ENCODE data around the gene ACTR2.
A peak's percentile ranks its signal among the peaks of the same experiment; 100 is the strongest.
"Not testable (repeated sequence)": the region's sequence is repeated elsewhere in the genome, so short reads cannot be mapped to it uniquely, and the experiment has no call there.

Gene ACTR2

DNA sequence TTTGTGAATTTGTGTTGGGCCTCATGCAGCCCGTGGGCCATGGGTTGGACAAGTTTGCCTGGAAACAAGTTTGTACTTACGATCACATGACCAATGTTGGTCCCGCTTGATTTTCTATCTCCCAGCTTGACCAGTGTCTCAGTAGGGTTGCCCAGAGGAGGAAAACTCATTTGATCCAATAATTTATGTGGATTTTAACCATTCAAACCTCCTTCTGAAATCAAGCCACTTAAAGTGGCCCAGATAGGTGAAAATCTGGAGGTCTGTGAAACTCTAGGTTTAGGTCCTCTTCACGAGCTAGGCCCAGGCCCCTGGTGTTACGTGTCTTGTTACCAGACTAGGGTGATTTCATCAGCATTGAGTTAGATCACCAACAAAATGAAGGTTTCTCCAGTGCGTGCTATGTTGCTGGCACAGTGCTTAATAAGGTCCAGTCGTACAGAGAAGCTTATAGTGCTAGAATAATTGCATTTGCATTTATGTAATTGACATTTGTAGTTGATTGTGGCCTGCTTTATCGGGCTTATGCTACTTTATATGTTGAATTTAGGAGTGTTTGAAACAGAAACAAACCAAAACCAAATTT is 4.4 kb downstream of the ACTR2 start:
- peak; percentile 14 for DNase-seq

DNA sequence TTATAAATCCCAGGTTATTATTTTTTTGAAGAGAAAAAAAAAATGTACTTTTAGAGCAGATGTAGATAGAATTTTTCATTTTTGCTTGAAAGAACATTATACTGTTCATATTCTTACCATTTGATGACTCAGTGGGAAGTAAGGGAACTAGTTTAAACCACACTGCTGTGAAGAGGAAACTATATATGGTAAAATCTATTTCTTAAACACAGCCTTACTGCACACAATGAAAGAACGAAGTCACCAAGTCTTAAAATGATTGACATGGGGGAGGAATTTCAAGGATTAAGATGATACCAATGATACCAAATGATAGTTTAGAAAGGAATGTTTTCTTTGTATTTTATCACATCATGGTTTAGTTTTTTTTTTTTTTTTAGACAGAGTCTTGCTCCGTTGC is 5.0 kb downstream of the ACTR2 start:
- peak; percentile 17 for DNase-seq

DNA sequence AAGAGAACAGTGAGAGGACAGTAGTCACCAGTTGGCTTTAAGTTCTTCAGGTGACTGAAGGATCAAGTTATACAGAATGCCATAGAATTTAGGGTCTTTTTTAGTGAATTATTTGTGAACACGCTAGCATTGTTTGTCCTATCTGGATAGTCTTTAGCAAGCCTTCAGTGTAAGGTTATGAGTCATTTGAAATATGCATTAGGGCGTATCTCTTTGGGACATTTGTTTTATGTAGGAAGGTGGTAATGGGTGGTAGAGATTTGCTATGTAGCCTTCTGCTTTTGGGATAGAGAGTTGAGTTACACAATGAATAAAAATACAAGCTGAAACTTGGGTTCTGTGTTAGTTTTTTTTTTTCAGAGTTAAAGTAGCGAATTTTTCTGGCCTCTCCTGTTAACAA is 13.0 kb downstream of the ACTR2 start:
- DNase-seq: no peak

DNA sequence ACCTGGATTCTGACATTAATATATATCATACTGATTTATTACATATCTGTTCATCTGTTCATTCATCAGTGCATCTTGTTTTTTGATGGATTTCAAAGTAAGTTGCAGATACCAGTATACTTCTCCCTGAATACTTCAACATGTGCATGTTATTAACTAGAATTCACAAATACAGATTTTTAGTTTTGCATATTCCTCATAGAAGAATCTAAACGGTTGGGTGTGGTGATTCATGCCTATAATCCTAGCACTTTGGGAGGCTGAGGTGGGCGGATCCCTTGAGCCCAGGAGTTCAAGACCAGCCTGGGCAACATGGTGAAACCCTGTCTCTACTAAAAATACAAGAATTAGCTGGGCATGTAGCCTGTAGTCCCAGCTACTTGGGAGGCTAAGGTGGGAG is 16.8 kb downstream of the ACTR2 start:
- DNase-seq: not testable (repeated sequence)

GRCh38 chr2:65252640-65253039 is 25.0 kb downstream of the ACTR2 start:
- no peak for DNase-seq

DNA sequence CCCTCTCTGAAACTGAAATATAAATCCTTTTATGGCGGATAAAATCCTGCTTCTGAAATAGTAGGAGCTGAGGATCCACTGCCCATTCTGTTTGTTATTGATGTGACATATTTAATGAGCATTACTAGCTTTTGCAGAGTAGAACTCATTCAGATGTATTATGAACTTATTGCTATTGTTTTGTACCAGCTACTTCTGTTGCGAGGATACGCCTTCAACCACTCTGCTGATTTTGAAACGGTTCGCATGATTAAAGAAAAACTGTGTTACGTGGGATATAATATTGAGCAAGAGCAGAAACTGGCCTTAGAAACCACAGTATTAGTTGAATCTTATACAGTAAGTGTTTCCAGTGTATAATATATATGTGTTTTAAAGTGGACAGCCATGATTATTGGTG is 27.7 kb downstream of the ACTR2 start:
- no peak for DNase-seq

GRCh38 chr2:65256054-65256453 is 28.4 kb downstream of the ACTR2 start:
- no peak for DNase-seq

- DNase-seq: not testable (repeated sequence)
These were observed 30.2 kb downstream of the ACTR2 start for GRCh38 chr2:65257866-65258265.

- DNase-seq: no peak
These were observed 34.0 kb downstream of the ACTR2 start for GRCh38 chr2:65261676-65262075.

DNA sequence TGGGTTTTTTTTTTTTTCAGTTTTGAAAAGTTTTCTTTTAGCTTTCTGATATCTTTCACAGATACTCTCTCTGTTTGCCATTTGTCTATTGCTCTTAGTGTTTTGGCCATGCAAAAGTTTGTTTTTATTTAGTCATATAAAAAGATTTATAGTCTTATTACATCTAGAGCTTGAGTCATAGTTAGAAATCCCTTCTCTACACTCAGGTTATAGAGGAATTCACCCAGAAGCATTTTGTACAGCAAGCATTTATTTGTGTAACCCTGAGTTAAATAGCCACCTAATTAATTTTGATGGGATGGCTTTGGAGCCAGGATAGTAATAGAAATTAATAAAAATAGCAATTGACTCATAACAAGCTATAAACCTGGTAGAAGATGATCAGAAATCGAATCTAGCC is 35.6 kb downstream of the ACTR2 start:
- no peak for DNase-seq

GRCh38 chr2:65263986-65264385 is 36.4 kb downstream of the ACTR2 start:
- DNase-seq: no peak

- DNase-seq: peak; percentile 35
These were observed 37.4 kb downstream of the ACTR2 start for GRCh38 chr2:65264821-65265670.

DNA sequence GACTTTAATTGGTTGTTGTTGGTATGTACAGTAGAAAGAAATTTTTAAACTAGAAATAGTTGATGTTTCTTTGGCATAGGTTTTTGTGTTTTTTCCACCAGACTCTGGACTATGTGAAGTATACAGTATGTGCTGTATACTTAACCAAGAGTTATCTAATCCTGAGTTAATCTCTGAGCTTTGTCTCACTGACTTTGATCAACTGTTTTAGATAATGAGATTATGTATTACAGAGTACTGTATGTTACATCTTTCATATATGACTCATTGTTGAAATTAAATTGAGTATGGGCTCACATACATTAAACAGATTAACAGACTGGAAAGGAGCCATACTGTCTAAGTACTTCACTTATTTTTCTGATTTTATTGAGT is 38.0 kb downstream of the ACTR2 start:
- DNase-seq: no peak

GRCh38 chr2:65267008-65267407 is 39.4 kb downstream of the ACTR2 start:
- no peak for DNase-seq

GRCh38 chr2:65268957-65269356 is 41.3 kb downstream of the ACTR2 start:
- no peak for DNase-seq

GRCh38 chr2:65273344-65273743 is 45.7 kb downstream of the ACTR2 start:
- DNase-seq: no peak

GRCh38 chr2:65275141-65275915 is 47.7 kb downstream of the ACTR2 start:
- no peak for DNase-seq

- no peak for DNase-seq
These were observed 49.0 kb downstream of the ACTR2 start for GRCh38 chr2:65276609-65277008.

DNA sequence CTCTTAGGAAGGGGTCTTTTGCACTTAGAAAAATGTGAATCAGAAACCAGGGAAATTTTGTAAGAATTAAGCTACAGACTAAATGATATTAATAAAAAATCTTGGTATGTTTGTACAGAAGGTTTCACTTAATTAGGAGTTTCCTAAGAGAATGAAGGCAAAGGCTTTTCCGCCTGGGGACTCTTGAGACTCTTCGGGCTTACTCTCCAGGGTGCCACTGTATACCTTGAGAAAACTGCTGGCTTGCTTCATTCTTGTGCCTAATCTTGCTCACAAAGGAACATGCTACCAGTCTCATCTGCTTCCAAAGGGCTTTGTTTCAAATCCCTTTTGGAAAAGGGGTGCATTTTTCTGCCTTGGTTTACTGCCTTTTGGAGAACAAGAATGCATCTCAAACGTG is 49.5 kb downstream of the ACTR2 start:
- DNase-seq: no peak

DNA sequence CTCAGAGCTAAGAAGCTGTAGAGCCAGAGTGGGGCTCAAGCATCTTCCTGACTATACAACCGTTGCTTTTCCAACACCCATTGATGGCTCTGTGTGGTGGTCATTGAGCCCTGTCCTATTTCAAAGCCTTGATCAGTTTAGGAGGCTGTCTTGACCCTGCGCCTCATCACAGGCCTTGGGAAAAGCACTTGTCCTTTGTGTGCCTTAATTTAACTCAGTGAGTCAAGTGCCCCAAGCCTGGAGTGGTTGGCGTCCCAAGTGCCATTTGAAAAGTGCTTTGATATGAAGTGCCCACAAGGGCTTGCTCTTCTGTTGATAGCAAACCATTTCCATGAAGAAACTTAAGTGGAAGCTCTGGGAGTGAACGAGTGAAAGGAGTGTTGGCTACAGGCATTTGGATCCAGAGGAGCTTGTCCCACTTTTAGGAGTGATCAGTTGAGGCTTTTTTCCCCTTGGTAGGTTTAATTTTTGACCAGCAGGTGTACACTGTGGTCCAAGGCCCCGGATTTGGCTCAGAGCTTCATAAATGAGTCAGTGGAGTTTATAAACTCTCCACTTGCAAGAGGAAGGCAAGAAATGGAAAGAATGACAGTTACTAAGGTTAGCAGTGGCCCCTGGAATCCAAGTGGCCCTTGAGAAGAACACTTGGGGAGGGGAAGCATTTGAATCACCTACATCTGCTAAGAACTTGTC is 50.3 kb downstream of the ACTR2 start:
- no peak for DNase-seq

- no peak for DNase-seq
These were observed 50.9 kb downstream of the ACTR2 start for GRCh38 chr2:65278531-65278981.

DNA sequence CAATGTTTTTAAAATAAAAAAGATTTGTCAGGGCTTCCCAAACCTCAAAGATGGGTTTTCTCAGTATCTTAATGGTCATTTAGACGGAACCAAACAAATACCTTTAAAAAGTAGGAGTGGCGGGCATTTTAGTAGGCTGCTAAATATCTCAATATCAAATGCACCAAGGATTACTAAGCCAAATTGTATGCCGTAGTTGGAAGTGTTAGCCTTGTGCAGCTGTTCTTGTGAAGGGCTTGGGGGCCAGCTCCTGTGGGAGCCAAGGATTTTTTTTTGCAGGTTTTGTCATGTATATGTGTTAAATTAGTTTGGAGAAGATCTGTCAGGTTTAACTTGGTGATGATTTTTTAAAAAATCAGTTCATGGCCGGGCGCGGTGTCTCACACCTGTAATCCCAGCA is 52.1 kb downstream of the ACTR2 start:
- DNase-seq: no peak
